ENCODE measurements around the gene MIEN1. TPM values are rescaled to one million over a fixed set of nuclear protein-coding genes. Genes with fewer than 3 reads are reported as not detected.
A peak's percentile ranks its signal among the peaks of the same experiment; 100 is the strongest.

The MIEN1 gene
- total and polyA plus RNA-seq, 2 of the 13 experiments (the other 11 are each of a cell fraction or from before 2014, with no cell fraction given), result 40.6 to 56.6 TPM

DNA sequence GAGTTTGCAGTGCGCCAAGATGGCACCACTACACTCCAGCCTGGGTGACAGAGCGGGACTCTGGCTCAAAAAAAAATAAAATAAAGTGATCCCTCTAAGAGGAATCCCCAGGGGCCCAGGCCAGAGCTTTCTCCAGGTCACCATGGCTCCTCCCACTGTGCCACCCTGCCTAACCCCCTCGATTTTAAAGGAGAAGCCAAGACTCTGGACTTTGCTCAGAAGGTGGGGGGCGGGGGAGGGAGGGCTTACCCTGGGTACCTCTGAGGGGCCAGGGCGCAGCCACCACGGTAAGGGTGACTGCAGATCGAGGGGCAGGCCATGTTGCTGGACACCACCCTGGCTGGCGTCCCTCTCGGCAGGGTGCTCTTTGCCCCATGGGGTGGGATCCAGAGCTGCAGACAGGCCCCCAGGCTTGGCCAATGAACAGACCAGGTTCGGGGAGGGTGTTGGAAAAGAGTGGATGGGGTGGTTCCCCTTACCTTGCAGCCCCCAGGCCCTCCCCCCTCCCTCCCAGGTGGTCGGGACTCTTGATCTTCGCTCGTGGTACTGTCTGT, 7.0 kb upstream of the MIEN1 start (continued):
- peak; percentile 47 for TF ChIP-seq YY1 (IDR thresholded peaks at IDR 0.05; ENCODE audit: insufficient read depth, insufficient replicate concordance, low read depth, low read length)
- TF ChIP-seq, protein P1, sequence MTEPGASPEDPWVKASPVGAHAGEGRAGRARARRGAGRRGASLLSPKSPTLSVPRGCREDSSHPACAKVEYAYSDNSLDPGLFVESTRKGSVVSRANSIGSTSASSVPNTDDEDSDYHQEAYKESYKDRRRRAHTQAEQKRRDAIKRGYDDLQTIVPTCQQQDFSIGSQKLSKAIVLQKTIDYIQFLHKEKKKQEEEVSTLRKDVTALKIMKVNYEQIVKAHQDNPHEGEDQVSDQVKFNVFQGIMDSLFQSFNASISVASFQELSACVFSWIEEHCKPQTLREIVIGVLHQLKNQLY (CRISPR knock-in tag; IDR thresholded peaks at IDR 0.05), result 0 out of 2 replicates have a peak, but pooled peaks have one; percentile 35
- no peak for TF ChIP-seq ZNF564 (CRISPR knock-in tag; IDR thresholded peaks at IDR 0.05)
- 0 out of 2 replicates have a peak, but pooled peaks have one; percentile 1 for TF ChIP-seq ZNF446 (CRISPR knock-in tag; IDR thresholded peaks at IDR 0.05)
- TF ChIP-seq SP2 (CRISPR knock-in tag; IDR thresholded peaks at IDR 0.05), result 0 out of 2 replicates have a peak, but pooled peaks have one; percentile 35
- TF ChIP-seq SP1 (IDR thresholded peaks at IDR 0.05), result no peak
- TF ChIP-seq SP1 (CRISPR knock-in tag; IDR thresholded peaks at IDR 0.05), result peak; percentile 47; the same call in 1 of the 2 replicates
- peak; percentile 38; the same call in 1 of the 2 replicates for TF ChIP-seq ELF3 (CRISPR knock-in tag; IDR thresholded peaks at IDR 0.05)

DNA sequence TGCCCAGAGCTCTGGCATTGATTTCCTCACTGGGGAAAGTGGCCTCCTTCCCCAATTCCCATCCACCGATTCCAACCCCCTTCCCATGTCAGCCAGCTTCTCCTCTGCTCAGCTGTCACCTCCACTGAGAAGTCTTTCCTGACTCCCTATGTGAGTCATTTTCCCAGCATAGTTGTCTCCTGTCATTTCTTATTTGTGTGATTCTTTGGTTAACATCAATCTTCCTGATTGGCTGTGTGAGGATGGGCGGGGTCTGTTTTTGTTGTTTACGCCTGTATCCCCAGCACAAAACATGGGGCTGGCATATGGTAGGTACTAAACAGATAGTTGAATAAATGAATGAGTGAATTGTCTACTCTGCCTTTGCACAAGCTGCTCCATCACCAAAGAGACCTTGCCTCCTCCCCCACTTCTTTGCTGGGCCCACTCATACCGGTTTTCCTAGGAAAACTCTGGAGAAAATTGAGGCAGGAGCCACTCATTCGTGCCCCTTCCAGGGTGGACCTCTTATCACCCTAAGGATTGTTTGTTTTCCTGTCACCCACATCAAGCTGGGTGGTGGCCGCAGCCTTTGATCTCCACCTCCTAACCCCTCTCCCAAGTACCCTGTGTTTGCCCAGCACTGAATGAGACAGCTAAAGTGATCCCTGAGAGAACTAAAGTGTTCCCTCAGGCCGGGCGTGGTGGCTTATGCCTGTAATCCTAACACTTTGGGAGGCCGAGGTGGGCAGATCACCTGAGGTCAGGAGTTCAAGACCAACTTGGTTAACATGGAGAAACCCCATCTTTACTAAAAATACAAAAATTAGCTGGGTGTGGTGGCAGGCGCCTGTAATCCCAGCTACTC, 6.2 kb upstream of the MIEN1 start:
- Histone ChIP-seq H3K27me3 (ENCODE audit: control insufficient read depth in 1 of 2, insufficient read depth in 2 of 2, low read length in 2 of 2) (no peaks in the 10 kb centered on the region; a peak in 1 of 5 replicates), H3K4me2 (ENCODE audit: low read depth, low read length) (peak overlapping the region; percentile 82), H3K4me1 (ENCODE audit: insufficient read depth, low read length) (peaks cover 35% of the 10 kb centered on the region), H4K20me1 (ENCODE audit: insufficient read depth, low read length) (peaks cover 7% of the 10 kb centered on the region; the same call in 1 of the 2 replicates), H3K27ac (ENCODE audit: extremely low read length, insufficient read depth, low read length) (peak overlapping the region; percentile 97), H3K9ac (ENCODE audit: insufficient read depth, low read depth, low read length) (peak overlapping the region; percentile 95), H3K79me2 (ENCODE audit: insufficient read depth, low read length) (peaks cover 30% of the 10 kb centered on the region), H3K4me3 (replicated peaks in 1 of 3; ENCODE audit: insufficient read depth in 1 of 3, low read depth in 2 of 3, low read length in 3 of 3) (peak overlapping the region; percentile 89 to 96 (median 95); a peak in 5 of 6 replicates), H3K9me3 (ENCODE audit: low read length) (no peaks in the 10 kb centered on the region), H3K36me3 (replicated peaks in 1 of 2; ENCODE audit: control insufficient read depth in 1 of 2, insufficient read depth in 2 of 2, low read length in 2 of 2) (no peaks in the 10 kb centered on the region; a peak in 1 of 5 replicates), H2AFZ (ENCODE audit: low read length) (no peak overlapping the region)
- no TSS peak for BruUV-seq (replicated peaks)
- peak; percentile 90 for DNase-seq (ENCODE audit: low spot score)
- ATAC-seq, result peak; percentile 13
- WGBS (ENCODE audit: low lambda C conversion rate), result 3% methylated on average over 10 of the region's 10 CpGs
- intact Hi-C loops (cut with micrococcal nuclease; ENCODE audit: unreplicated experiment) (loop anchor here (10.0 kb wide), 1 partner anchor 272 kb away; the partner anchor contains the start of gene CDK12), in situ Hi-C loops (cut with HindIII; ENCODE audit: extremely low pct_ligation_motif_present, low pct_unique_long_range_greater_than_20kb) (no loop called here)
- POLR2A ChIA-PET, result interaction anchor here (0.6 to 2.4 kb wide), 13 partner anchors 12 to 244 kb away, joined by 3 to 44 read pairs (median 8); partner anchors contain the start of genes ERBB2, PGAP3 and PSMD3
- CTCF ChIA-PET (ENCODE audit: low intra/inter-chr PET ratio, low total read pairs), result interaction anchor here (0.5 kb wide), 1 partner anchor 504 kb away, joined by 3 read pairs; no protein-coding TSS in a partner anchor
- FAIRE-seq, result peak; percentile 78
- no peak for TF ChIP-seq MTA3 (CRISPR knock-in tag; IDR thresholded peaks at IDR 0.05)
- TF ChIP-seq, protein P2, sequence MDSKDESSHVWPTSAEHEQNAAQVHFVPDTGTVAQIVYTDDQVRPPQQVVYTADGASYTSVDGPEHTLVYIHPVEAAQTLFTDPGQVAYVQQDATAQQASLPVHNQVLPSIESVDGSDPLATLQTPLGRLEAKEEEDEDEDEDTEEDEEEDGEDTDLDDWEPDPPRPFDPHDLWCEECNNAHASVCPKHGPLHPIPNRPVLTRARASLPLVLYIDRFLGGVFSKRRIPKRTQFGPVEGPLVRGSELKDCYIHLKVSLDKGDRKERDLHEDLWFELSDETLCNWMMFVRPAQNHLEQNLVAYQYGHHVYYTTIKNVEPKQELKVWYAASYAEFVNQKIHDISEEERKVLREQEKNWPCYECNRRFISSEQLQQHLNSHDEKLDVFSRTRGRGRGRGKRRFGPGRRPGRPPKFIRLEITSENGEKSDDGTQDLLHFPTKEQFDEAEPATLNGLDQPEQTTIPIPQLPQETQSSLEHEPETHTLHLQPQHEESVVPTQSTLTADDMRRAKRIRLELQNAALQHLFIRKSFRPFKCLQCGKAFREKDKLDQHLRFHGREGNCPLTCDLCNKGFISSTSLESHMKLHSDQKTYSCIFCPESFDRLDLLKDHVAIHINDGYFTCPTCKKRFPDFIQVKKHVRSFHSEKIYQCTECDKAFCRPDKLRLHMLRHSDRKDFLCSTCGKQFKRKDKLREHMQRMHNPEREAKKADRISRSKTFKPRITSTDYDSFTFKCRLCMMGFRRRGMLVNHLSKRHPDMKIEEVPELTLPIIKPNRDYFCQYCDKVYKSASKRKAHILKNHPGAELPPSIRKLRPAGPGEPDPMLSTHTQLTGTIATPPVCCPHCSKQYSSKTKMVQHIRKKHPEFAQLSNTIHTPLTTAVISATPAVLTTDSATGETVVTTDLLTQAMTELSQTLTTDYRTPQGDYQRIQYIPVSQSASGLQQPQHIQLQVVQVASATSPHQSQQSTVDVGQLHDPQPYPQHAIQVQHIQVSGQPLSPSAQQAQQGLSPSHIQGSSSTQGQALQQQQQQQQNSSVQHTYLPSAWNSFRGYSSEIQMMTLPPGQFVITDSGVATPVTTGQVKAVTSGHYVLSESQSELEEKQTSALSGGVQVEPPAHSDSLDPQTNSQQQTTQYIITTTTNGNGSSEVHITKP (CRISPR knock-in tag; IDR thresholded peaks at IDR 0.05; ENCODE audit: low read depth), result peak; percentile 82
- TF ChIP-seq SNAPC2 (CRISPR knock-in tag; IDR thresholded peaks at IDR 0.05), result 0 out of 2 replicates have a peak, but pooled peaks have one; percentile 23
- TF ChIP-seq, protein P3, sequence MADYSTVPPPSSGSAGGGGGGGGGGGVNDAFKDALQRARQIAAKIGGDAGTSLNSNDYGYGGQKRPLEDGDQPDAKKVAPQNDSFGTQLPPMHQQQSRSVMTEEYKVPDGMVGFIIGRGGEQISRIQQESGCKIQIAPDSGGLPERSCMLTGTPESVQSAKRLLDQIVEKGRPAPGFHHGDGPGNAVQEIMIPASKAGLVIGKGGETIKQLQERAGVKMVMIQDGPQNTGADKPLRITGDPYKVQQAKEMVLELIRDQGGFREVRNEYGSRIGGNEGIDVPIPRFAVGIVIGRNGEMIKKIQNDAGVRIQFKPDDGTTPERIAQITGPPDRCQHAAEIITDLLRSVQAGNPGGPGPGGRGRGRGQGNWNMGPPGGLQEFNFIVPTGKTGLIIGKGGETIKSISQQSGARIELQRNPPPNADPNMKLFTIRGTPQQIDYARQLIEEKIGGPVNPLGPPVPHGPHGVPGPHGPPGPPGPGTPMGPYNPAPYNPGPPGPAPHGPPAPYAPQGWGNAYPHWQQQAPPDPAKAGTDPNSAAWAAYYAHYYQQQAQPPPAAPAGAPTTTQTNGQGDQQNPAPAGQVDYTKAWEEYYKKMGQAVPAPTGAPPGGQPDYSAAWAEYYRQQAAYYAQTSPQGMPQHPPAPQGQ (CRISPR knock-in tag; IDR thresholded peaks at IDR 0.05; ENCODE audit: borderline replicate concordance), result 0 out of 2 replicates have a peak, but pooled peaks have one; percentile 63
- TF ChIP-seq NFE2 (CRISPR knock-in tag; IDR thresholded peaks at IDR 0.05), result peak; percentile 15; the same call in 1 of the 2 replicates
- TF ChIP-seq ZNF3 (CRISPR knock-in tag; IDR thresholded peaks at IDR 0.05), result 0 out of 2 replicates have a peak, but pooled peaks have one; percentile 26
- no peak for TF ChIP-seq CREB1 (IDR thresholded peaks at IDR 0.05)
- TF ChIP-seq CREB1 (CRISPR knock-in tag; IDR thresholded peaks at IDR 0.05), result peak; percentile 64; the same call in 1 of the 2 replicates

Data from HepG2 (cell line).